ENCODE data around the gene LAMA5. TPM values are rescaled to one million over a fixed set of nuclear protein-coding genes. Genes with fewer than 3 reads are reported as not detected.
A peak's percentile ranks its signal among the peaks of the same experiment; 100 is the strongest.

The LAMA5 gene
- total RNA-seq, 2 experiments from 2014 or later: 0.38 to 0.91 TPM

DNA sequence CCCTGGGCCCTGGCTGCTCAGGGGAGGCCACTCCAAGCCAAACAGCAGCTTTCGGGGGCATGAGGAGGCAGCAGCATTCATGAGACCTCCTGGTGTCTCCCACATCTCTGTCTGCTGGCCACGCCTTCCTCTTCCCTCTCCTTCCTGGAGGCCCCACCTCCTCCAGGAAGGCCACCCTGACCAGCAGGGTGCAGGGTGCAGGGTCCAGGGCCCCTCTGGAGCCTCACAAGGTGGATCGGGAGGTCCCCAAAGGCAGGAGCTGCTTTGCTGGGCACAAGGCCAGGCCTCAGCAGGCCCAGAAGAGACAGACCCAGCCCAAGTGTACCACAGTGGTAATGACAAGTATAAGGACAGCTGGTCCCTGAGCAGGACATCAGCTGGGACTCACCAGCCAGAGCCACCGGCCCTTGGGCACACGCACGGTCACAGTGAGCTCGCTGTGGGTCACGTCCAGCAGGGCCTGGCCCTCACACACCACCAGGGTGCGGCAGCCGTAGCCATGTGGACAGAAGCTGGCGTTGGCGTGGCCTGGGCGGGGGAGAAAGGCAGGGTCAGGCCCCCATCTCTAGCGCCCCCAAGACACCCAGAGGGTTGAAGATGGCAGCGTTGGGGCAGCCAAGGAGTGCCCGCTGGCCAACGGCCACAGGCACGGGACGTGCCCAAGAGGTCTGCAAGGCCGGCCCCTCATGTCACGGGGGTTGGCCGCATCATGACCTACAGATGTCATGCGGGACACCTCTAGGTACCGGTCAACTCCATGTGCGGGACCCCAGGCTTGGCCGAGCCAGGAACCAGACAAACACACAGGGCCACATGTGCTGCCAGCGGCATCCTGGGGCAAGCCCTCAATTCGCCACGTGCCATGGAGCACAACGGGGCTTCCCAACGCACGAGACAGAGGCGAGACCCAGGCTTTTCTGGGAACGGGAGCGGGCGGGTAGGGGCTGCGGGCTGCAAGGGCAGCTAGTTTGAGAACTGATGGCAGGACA is 37.4 kb downstream of the LAMA5 start:
- Mint-ChIP-seq H3K36me3 (no peaks in the 10 kb centered on the region), H3K27me3 (no peaks in the 10 kb centered on the region), H3K9me3 (no peaks in the 10 kb centered on the region), H3K4me1 (no peaks in the 10 kb centered on the region), H3K27ac (no peak overlapping the region), H3K4me3 (no peak overlapping the region)
- no peak for DNase-seq

DNA sequence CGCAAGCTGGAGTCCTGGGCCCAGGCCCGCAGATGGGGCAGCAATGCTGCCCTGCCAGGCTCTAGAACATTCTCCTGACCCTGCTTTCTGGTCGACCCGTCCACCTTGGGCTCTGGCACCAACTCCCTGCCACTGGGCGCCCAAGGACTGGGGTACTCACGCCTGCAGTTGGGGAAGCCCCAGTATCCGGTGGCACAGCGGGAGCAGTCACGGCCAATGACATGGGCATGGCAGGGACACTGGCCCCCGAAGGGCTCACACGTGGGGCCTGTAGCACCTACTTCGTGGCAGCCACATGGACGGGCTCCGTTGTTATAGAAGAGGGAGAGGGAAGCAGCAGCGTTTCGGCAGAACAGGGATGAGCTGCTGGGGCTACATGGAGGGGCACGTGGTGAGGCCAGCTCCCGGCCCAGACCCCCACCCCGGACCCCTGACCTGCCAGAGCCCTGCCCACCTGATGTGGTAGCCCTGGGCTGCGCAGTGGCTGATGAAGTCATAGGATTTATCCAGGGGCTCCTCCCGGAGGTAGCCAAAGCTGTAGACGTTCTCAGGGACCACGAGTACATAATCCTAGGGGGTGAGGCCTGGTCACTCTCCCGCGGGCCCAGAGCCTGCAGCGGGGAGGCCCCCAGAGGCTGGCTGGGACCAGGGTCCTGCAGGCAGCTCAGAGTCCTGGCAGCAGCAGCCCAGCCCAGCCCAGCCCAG is 38.3 kb downstream of the LAMA5 start:
- H3K27ac Mint-ChIP-seq: no peak overlapping the region
- H3K4me3 Mint-ChIP-seq: no peak overlapping the region
- no peaks in the 10 kb centered on the region for H3K4me1 Mint-ChIP-seq
- H3K36me3 Mint-ChIP-seq: no peaks in the 10 kb centered on the region
- no peak for DNase-seq
- H3K9me3 Mint-ChIP-seq: no peaks in the 10 kb centered on the region
- no peaks in the 10 kb centered on the region for H3K27me3 Mint-ChIP-seq

DNA sequence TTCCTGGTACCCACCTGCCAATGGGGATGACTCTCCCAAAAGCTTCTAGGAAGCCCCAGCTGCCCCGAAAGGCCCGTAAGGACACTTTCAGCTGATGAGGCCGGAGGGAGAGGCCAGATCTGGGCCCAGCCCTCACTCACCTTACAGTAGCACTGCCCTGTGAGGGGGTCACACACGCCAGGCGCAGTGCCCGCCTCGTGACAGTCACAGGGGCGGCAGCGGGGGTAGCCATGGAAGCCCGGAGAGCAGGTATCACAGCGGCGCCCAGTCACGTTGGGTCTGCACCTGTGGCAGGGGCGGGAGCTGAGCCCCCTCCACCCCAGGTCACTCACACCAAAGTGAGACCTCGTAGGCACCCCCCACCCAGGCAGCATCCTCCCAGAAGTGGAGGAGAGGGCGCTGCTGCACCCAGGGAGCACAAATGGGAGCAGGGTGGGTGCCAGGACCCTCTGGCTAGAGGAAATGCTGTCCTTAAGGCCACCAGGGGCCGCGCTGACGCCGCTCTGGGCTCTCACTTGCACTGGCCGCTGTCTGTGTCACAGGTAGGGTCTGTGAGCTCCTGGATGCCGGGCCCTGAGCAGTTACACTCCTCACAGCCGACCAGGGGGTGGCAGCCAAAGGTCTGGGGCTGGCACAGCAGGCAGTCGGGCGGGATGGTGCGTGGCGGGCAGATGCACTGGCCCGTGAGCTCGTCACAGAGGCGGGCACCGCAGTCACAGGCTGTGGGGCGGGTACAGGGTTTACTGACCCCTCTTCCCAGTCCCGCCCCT is 39.2 kb downstream of the LAMA5 start:
- no peaks in the 10 kb centered on the region for H3K36me3 Mint-ChIP-seq
- DNase-seq: no peak
- H3K4me3 Mint-ChIP-seq: no peak overlapping the region
- H3K27ac Mint-ChIP-seq: no peak overlapping the region
- H3K4me1 Mint-ChIP-seq: no peaks in the 10 kb centered on the region
- H3K27me3 Mint-ChIP-seq: no peaks in the 10 kb centered on the region
- no peaks in the 10 kb centered on the region for H3K9me3 Mint-ChIP-seq

DNA sequence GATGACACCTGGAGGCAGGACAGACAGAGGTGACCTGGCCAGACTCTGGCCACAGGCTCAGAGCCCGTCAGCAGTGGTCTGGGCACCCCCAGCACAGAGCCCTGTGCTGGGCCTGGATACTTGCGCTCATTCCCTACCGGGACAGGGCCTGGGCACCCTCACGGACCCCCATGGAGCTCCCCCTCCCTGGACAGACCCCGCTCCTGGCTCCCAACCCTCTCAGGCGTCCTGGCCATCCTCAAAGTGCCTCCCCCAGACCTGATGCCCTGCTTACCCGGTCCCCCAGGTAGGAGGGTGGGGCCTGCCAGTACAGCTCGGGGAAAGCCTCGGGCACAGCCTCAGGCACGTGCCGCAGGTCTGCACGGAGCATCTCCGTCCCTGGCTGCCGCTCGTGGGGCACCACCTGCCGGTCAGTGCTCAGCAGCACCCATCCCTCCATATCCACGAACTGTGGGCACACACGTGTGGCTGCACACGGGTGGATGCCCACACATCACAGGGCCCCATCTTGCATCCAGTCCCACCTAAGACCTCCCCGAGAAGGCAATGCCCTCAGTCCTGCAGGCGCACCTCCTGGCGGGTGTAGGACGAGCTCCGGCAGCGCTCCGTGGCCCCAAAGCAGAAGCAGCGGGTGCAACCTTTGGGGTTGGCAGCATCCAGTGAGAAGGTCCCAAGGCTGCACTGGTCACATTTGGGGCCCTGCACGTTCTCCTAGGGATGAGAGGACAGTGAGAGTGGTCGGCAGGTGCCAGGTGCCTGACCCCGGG is 40.0 kb downstream of the LAMA5 start:
- Mint-ChIP-seq H3K27ac (no peak overlapping the region), H3K27me3 (no peaks in the 10 kb centered on the region), H3K9me3 (no peaks in the 10 kb centered on the region), H3K4me1 (no peaks in the 10 kb centered on the region), H3K36me3 (no peaks in the 10 kb centered on the region), H3K4me3 (no peak overlapping the region)
- DNase-seq: no peak

DNA sequence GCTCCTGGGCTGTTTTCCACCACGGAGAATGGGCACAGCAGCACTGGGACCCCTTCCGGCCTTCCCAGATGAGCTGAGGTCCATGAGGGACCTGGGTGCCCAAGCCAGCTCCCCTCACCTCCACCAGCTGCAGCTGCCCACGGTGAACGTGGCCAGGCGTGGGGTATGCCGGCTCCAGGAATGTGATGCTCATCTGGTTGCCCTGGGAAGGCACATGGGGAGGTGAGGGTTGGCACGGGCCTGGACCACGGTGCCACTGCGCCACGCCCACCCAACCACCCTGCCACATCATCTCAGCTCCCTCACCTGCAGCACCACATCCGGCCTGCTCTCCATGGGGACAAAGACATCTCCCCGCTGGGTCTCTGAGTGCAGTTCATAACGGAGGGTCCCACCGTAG is 40.6 kb downstream of the LAMA5 start:
- Mint-ChIP-seq H3K4me3 (no peak overlapping the region), H3K27ac (no peak overlapping the region), H3K36me3 (no peaks in the 10 kb centered on the region)

DNA sequence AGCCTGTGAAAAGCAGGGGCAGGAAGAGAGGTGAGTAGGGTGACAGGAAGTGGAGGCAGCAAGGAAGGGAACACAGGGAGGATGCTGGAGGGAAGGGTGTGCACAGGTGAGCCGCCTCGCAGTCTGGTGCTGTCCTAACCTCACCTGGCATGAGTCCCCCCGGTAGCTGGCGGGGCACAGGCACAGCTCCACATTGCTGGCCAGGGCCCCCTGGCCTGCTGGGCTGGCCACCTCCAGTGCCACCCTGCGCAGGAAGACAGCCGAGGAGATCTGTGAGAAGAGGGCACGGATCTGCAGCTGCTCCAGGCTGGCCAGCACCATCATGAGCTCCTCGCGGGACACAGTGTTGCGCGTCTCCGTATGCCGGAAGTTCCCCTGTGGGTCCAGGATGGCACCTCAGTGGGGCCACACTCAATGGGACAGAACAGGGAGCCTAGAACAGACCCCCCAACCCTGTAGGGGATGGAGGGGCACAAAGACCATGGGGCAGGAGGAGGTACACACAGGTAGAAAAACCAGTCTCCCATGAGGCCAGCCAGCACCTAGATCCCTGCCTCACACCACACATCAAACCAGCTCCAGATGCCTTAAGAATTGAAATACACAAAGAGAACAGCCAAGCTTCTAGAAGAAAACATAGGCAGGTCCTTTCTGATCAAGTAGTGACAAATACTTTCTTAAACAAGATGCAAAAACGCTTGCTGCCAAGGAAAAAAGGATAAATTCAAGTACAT is 41.8 kb downstream of the LAMA5 start:
- no peaks in the 10 kb centered on the region for H3K27me3 Mint-ChIP-seq
- H3K36me3 Mint-ChIP-seq: no peaks in the 10 kb centered on the region
- H3K4me1 Mint-ChIP-seq: no peaks in the 10 kb centered on the region
- no peak for DNase-seq
- H3K27ac Mint-ChIP-seq: no peak overlapping the region
- no peaks in the 10 kb centered on the region for H3K9me3 Mint-ChIP-seq
- H3K4me3 Mint-ChIP-seq: no peak overlapping the region

More for the DNA sequence above, 40.6 kb downstream of the LAMA5 start:
- no peaks in the 10 kb centered on the region for H3K4me1 Mint-ChIP-seq
- DNase-seq: no peak
- H3K9me3 Mint-ChIP-seq: no peaks in the 10 kb centered on the region
- H3K27me3 Mint-ChIP-seq: no peaks in the 10 kb centered on the region

DNA sequence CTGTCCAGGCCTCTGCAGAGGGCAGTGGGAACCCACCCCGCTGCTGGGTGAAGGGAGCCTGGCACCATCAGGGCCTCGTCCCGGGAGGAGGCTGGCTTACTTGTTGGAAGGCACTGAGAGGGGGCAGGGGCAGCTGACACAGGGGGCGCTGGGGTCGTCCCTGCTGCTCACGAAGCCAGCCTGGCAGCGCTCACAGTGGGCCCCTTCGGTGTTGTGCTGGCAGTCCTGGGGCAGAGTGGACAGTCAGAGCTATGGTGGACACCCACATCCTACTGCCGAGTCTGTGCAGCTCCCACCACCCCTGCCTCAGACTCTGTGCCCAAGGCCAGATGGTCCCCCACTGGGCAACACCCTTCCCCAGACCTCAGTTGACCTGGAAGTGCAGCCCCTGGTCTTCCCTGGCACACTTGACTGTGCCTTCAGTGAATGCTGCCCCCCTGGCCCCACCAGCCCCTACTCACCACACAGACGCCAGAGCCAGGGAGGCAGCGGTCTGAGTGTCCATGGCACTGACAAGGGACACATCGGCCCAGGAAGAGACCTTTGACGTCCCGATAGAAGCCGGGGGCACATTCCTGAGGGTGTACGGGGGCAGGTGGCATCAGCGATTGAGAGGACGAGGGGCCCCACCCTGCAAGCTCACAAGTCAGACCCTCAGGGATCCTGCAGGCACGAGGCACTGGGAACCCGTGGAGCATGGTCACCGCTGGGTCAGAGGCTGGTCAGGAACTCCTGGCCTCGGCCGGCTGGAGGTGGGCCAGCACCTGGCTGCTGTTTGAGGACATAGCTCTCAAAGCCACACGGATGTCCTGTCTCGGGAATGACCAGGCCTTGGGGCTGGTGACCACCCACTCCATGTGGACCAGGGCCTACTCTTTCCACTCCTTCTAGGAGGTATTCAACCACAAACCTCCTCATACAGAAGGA is 42.9 kb downstream of the LAMA5 start:
- Mint-ChIP-seq H3K27me3 (no peaks in the 10 kb centered on the region), H3K4me1 (no peaks in the 10 kb centered on the region), H3K4me3 (no peak overlapping the region), H3K9me3 (no peaks in the 10 kb centered on the region), H3K27ac (no peak overlapping the region), H3K36me3 (no peaks in the 10 kb centered on the region)
- DNase-seq: no peak

DNA sequence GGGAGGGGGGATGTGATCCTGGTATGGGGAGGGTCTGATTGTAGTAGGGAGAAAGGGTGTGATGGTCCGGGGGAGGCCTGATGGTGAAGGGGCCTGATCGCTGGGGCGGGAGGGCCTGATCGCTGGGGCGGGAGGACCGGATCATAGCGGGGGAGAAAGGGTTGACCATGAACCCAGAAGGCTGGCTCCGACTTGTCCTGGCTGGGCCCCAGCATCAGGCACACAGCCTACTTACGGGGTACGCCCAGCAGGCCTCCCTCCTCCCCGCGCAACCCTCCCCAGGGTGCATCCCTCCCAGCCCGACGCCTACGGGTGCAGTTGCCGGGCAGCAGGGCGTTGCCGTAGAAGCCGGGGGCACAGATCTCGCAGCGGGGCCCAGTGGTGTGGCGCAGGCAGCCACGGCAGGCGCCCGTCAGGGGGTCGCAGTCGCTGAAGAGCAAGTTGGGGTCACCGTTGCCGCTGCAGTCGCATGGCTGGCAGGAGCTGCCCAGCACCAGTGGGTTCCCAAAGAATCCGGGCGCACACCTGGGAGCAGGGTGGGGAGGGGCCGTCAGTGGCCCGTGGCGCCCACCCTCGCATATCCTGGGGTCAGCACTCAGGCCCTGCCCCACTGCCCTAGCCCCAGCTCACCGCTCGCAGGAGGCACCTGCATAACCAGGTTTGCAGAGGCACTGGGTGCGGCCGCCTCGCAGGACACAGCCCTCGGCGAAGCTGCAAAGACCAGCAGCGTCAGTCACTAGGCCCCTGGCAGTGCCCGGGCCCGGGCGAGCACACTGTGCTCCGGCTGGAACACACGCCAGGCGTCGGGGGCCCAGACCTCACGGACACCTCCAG is 43.7 kb downstream of the LAMA5 start:
- H3K9me3 Mint-ChIP-seq: no peaks in the 10 kb centered on the region
- no peaks in the 10 kb centered on the region for H3K27me3 Mint-ChIP-seq
- no peak overlapping the region for H3K27ac Mint-ChIP-seq
- no peaks in the 10 kb centered on the region for H3K4me1 Mint-ChIP-seq
- no peak overlapping the region for H3K4me3 Mint-ChIP-seq
- no peak for DNase-seq
- no peaks in the 10 kb centered on the region for H3K36me3 Mint-ChIP-seq

DNA sequence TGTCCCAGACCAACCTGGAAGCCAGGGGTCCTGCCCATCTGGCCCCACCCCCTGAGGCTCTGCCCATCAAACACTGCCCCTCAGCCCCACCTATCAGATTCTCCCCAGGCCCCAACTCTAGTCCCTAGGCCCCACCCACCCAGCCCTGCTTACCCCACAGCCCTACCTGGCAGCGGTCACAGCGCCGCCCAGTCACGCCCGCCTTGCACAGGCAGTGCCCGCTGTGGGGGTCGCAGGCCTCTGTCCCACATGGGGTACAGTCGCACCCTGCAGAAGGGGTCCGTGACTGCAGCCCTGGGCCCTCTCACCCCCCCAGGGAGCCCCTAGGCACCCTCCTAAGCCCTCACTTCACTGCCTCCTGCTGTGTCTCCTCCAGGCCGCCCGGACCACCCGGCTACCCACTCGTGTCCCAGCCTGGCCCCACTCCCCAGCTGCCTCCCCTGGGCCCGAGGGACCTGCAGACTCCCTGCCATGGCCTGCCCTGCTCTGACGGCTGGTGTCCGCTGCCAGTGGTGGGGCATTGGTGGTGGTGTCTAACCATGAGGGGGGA is 44.5 kb downstream of the LAMA5 start:
- no peak overlapping the region for H3K4me3 Mint-ChIP-seq
- no peak for DNase-seq
- H3K27me3 Mint-ChIP-seq: no peaks in the 10 kb centered on the region
- no peaks in the 10 kb centered on the region for H3K9me3 Mint-ChIP-seq
- no peaks in the 10 kb centered on the region for H3K4me1 Mint-ChIP-seq
- no peak overlapping the region for H3K27ac Mint-ChIP-seq
- H3K36me3 Mint-ChIP-seq: no peaks in the 10 kb centered on the region

DNA sequence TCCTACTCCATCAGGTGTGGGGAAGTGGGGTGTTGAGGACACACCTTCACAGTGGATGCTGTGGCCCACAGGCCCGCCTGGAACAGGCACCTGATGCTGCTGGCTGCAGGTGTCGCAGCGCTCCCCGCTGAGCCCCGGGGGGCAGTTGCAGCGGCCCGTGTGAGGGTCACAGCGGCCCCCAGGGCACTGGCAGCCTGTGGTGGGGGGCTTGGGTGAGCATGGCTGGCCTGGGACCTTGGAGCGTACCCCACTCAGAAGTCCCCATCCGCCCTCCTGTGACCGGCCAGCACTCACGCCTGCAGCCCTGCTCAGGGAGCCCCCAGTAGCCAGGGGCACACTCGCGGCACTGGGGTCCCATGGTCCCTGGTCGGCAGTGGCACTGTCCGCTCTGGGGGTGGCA is 45.1 kb downstream of the LAMA5 start:
- Mint-ChIP-seq H3K4me1 (no peaks in the 10 kb centered on the region), H3K4me3 (no peak overlapping the region), H3K27me3 (no peaks in the 10 kb centered on the region), H3K27ac (no peak overlapping the region), H3K36me3 (no peaks in the 10 kb centered on the region), H3K9me3 (no peaks in the 10 kb centered on the region)
- no peak for DNase-seq

DNA sequence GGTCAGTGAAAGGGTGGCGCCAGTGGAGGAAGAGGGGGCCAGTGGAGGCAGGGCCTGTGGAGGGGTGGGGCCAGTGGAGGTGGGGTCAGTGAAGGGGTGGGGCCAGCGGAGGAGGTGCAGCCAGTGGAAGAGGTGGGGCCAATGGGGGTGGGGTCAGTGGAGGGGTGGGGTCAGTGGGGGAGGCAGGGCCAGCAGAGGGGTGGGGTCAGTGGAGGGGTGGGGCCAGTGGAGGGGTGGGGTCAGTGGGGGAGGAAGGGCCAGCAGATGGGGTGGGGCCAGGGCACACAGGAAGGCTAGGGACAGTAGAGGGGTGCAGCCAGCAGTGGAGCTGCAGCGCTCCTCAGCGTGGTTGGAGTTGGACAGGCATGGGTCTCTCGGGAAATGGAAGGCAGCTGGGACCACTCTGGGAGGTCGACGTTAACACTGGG is 45.6 kb downstream of the LAMA5 start:
- Mint-ChIP-seq H3K4me3 (no peak overlapping the region), H3K4me1 (no peaks in the 10 kb centered on the region), H3K27ac (no peak overlapping the region), H3K36me3 (no peaks in the 10 kb centered on the region), H3K27me3 (no peaks in the 10 kb centered on the region), H3K9me3 (no peaks in the 10 kb centered on the region)
- peak; percentile 39 for DNase-seq

DNA sequence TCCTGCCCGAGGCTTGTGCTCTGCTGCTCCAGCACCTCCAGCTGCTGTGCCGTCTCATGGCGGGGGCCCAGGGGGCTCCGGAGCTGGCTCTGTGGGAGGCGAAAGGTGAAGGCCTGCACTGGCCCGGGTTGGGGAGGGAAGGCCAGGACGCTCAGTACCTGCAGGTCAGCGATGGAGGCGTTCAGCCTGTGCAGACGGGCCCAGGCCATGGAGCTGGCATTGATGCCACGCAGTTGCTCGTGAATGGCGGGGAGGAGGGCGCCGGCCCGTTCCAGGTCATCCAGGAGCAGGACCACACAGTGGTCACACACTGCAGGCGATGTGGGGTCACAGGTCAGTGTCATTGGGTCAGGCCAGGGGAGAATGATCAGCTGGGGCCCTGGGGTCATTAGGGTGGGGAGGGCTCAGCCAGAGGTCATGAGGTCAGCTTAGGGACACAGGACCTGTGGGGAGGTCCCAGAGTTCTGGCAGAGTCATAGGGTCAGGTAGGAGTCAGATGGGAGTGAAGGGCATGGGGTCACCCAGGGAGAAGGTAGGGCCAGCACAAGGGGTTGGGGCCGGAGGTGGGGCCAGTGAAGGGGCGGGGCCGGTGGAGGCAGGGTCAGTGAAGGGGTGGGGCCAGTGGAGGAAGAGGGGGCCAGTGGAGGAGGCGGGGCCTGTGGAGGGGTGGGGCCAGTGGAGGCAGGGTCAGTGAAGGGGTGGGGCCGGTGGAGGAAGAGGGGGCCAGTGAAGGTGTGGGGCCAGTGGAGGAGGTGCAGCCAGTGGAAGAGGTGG is 46.3 kb downstream of the LAMA5 start:
- Mint-ChIP-seq H3K27ac (no peak overlapping the region), H3K36me3 (no peaks in the 10 kb centered on the region), H3K4me3 (no peak overlapping the region), H3K4me1 (no peaks in the 10 kb centered on the region), H3K27me3 (no peaks in the 10 kb centered on the region), H3K9me3 (no peaks in the 10 kb centered on the region)
- DNase-seq: peak; percentile 31

Data from activated naive CD8-positive, alpha-beta T cell treated with anti-CD3 and anti-CD28 coated beads for 36 hours (primary cell).